Measurements from ENCODE around the gene PGM5. TPM values are rescaled to one million over a fixed set of nuclear protein-coding genes. Genes with fewer than 3 reads are reported as not detected.

The PGM5 gene
- total RNA-seq, 2 experiments from 2014 or later, result not detected

GRCh38 chr9:68447611-68448010 is 91.2 kb downstream of the PGM5 start:
- intact Hi-C loops (cut with micrococcal nuclease; ENCODE audit: unreplicated experiment), result loop anchor here (5.0 kb wide), 1 partner anchor 50 kb away; no protein-coding TSS in a partner anchor
- Histone ChIP-seq H3K4me3 (ENCODE audit: low read depth, low read length, poor library complexity, severe bottlenecking) (no peak overlapping the region), H2AFZ (ENCODE audit: low read length) (no peak overlapping the region), H3K36me3 (ENCODE audit: insufficient read depth, low read length) (no peaks in the 10 kb centered on the region), H4K20me1 (ENCODE audit: insufficient read depth, low read length) (no peaks in the 10 kb centered on the region), H3K4me1 (ENCODE audit: insufficient read depth, low read length, poor library complexity, severe bottlenecking) (no peaks in the 10 kb centered on the region), H3K4me2 (ENCODE audit: low read length) (no peak overlapping the region), H3K79me2 (ENCODE audit: insufficient read depth, low read depth, low read length) (no peaks in the 10 kb centered on the region), H3K9me3 (ENCODE audit: low read length) (no peaks in the 10 kb centered on the region), H3K27ac (ENCODE audit: low read depth, low read length, poor library complexity, severe bottlenecking) (no peak overlapping the region), H3K9me2 (ENCODE audit: insufficient read depth, low read length) (no peaks in the 10 kb centered on the region)
- no TSS peak for BruUV-seq (replicated peaks)
- no peak for DNase-seq (ENCODE audit: low spot score)
- ChIA-PET CTCF (ENCODE audit: unreplicated experiment) (no interaction called here), POLR2A (interaction anchor here (0.7 kb wide), 1 partner anchor 270 kb away, joined by 3 read pairs; no protein-coding TSS in a partner anchor)
- TF ChIP-seq CTCF (conservative IDR thresholded peaks at IDR 0.05; ENCODE audit: low read length) (no peak), EZH2phosphoT487 (IDR thresholded peaks at IDR 0.05; ENCODE audit: borderline replicate concordance, low read depth, low read length) (no peak)

- Histone ChIP-seq H4K20me1 (ENCODE audit: insufficient read depth, low read length) (no peaks in the 10 kb centered on the region), H3K4me2 (ENCODE audit: low read length) (no peak overlapping the region), H3K4me1 (ENCODE audit: insufficient read depth, low read length, poor library complexity, severe bottlenecking) (no peaks in the 10 kb centered on the region), H3K9me2 (ENCODE audit: insufficient read depth, low read length) (no peaks in the 10 kb centered on the region), H3K36me3 (ENCODE audit: insufficient read depth, low read length) (no peaks in the 10 kb centered on the region), H3K79me2 (ENCODE audit: insufficient read depth, low read depth, low read length) (no peaks in the 10 kb centered on the region), H3K4me3 (ENCODE audit: low read depth, low read length, poor library complexity, severe bottlenecking) (no peak overlapping the region), H3K27ac (ENCODE audit: low read depth, low read length, poor library complexity, severe bottlenecking) (no peak overlapping the region), H3K9me3 (ENCODE audit: low read length) (no peaks in the 10 kb centered on the region), H2AFZ (ENCODE audit: low read length) (no peak overlapping the region)
- ChIA-PET POLR2A (no interaction called here), CTCF (ENCODE audit: unreplicated experiment) (no interaction called here)
- no TSS peak for BruUV-seq (replicated peaks)
- no peak for DNase-seq (ENCODE audit: low spot score)
- TF ChIP-seq EZH2phosphoT487 (IDR thresholded peaks at IDR 0.05; ENCODE audit: borderline replicate concordance, low read depth, low read length), result no peak
- TF ChIP-seq CTCF (conservative IDR thresholded peaks at IDR 0.05; ENCODE audit: low read length), result no peak
- intact Hi-C loops (cut with micrococcal nuclease; ENCODE audit: unreplicated experiment), result loop anchor here (10.0 kb wide), 1 partner anchor 50 kb away; no protein-coding TSS in a partner anchor
Measured at GRCh38 chr9:68454579-68455334, 98.3 kb downstream of the PGM5 start.

- no peak for DNase-seq (ENCODE audit: low spot score)
- Histone ChIP-seq H3K36me3 (ENCODE audit: insufficient read depth, low read length) (no peaks in the 10 kb centered on the region), H3K9me3 (ENCODE audit: low read length) (no peaks in the 10 kb centered on the region), H3K4me3 (ENCODE audit: low read depth, low read length, poor library complexity, severe bottlenecking) (no peak overlapping the region), H4K20me1 (ENCODE audit: insufficient read depth, low read length) (no peaks in the 10 kb centered on the region), H3K79me2 (ENCODE audit: insufficient read depth, low read depth, low read length) (no peaks in the 10 kb centered on the region), H3K9me2 (ENCODE audit: insufficient read depth, low read length) (no peaks in the 10 kb centered on the region), H3K4me2 (ENCODE audit: low read length) (no peak overlapping the region), H2AFZ (ENCODE audit: low read length) (no peak overlapping the region), H3K27ac (ENCODE audit: low read depth, low read length, poor library complexity, severe bottlenecking) (no peak overlapping the region), H3K4me1 (ENCODE audit: insufficient read depth, low read length, poor library complexity, severe bottlenecking) (no peaks in the 10 kb centered on the region)
- BruUV-seq (replicated peaks), result no TSS peak
- CTCF ChIA-PET (ENCODE audit: unreplicated experiment), result no interaction called here
- intact Hi-C loops (cut with micrococcal nuclease; ENCODE audit: unreplicated experiment), result loop anchor here (10.0 kb wide), 1 partner anchor 49 kb away; no protein-coding TSS in a partner anchor
- POLR2A ChIA-PET, result no interaction called here
- TF ChIP-seq EZH2phosphoT487 (IDR thresholded peaks at IDR 0.05; ENCODE audit: borderline replicate concordance, low read depth, low read length) (no peak), CTCF (conservative IDR thresholded peaks at IDR 0.05; ENCODE audit: low read length) (no peak)
Measured at GRCh38 chr9:68455451-68455850, 99.0 kb downstream of the PGM5 start.
